ENCODE data around the gene MRPS18A. TPM values are rescaled to one million over a fixed set of nuclear protein-coding genes. Genes with fewer than 3 reads are reported as not detected.

MRPS18A gene
- total and polyA plus RNA-seq, 9 of the 15 experiments (the other 6 are each of a cell fraction or from before 2014, with no cell fraction given), result 87.5 to 243 (median 125) TPM

GRCh38 chr6:43708860-43709653, 21.5 kb upstream of the MRPS18A start (continued):
- TF ChIP-seq ZNF449 (CRISPR knock-in tag; IDR thresholded peaks at IDR 0.05), result no peak
- TF ChIP-seq PCBP1 (IDR thresholded peaks at IDR 0.05; ENCODE audit: low read depth, low read length, poor library complexity, severe bottlenecking), result no peak
- no peak for TF ChIP-seq XRCC4 (IDR thresholded peaks at IDR 0.05; ENCODE audit: extremely low read depth, insufficient read depth, insufficient read length)
- TF ChIP-seq KLF16 (IDR thresholded peaks at IDR 0.05), result no peak
- peak; percentile 54; the same call in 1 of the 2 replicates for TF ChIP-seq FOSL1 (tag; conservative IDR thresholded peaks at IDR 0.05)
- no peak for TF ChIP-seq MTA2 (IDR thresholded peaks at IDR 0.05; ENCODE audit: low read depth)
- TF ChIP-seq TEAD4 (IDR thresholded peaks at IDR 0.05; ENCODE audit: low read length), result 0 out of 2 replicates have a peak, but pooled peaks have one; percentile 7
- TF ChIP-seq TEAD4 (CRISPR knock-in tag; IDR thresholded peaks at IDR 0.05; ENCODE audit: borderline replicate concordance), result no peak
- peak; percentile 66 for TF ChIP-seq NFIC (IDR thresholded peaks at IDR 0.05)
- TF ChIP-seq, protein P1, sequence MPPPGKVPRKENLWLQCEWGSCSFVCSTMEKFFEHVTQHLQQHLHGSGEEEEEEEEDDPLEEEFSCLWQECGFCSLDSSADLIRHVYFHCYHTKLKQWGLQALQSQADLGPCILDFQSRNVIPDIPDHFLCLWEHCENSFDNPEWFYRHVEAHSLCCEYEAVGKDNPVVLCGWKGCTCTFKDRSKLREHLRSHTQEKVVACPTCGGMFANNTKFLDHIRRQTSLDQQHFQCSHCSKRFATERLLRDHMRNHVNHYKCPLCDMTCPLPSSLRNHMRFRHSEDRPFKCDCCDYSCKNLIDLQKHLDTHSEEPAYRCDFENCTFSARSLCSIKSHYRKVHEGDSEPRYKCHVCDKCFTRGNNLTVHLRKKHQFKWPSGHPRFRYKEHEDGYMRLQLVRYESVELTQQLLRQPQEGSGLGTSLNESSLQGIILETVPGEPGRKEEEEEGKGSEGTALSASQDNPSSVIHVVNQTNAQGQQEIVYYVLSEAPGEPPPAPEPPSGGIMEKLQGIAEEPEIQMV (tag; conservative IDR thresholded peaks at IDR 0.05; ENCODE audit: low read depth), result no peak
- TF ChIP-seq, protein P2, sequence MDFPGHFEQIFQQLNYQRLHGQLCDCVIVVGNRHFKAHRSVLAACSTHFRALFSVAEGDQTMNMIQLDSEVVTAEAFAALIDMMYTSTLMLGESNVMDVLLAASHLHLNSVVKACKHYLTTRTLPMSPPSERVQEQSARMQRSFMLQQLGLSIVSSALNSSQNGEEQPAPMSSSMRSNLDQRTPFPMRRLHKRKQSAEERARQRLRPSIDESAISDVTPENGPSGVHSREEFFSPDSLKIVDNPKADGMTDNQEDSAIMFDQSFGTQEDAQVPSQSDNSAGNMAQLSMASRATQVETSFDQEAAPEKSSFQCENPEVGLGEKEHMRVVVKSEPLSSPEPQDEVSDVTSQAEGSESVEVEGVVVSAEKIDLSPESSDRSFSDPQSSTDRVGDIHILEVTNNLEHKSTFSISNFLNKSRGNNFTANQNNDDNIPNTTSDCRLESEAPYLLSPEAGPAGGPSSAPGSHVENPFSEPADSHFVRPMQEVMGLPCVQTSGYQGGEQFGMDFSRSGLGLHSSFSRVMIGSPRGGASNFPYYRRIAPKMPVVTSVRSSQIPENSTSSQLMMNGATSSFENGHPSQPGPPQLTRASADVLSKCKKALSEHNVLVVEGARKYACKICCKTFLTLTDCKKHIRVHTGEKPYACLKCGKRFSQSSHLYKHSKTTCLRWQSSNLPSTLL (IDR thresholded peaks at IDR 0.05), result no peak
- TF ChIP-seq, protein P3, sequence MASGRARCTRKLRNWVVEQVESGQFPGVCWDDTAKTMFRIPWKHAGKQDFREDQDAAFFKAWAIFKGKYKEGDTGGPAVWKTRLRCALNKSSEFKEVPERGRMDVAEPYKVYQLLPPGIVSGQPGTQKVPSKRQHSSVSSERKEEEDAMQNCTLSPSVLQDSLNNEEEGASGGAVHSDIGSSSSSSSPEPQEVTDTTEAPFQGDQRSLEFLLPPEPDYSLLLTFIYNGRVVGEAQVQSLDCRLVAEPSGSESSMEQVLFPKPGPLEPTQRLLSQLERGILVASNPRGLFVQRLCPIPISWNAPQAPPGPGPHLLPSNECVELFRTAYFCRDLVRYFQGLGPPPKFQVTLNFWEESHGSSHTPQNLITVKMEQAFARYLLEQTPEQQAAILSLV (tag; IDR thresholded peaks at IDR 0.05), result peak; percentile 83
- no peak for TF ChIP-seq CCNT2 (IDR thresholded peaks at IDR 0.05; ENCODE audit: borderline replicate concordance, extremely low read depth, insufficient read length, low read depth, low read length)
- no peak for TF ChIP-seq SMARCA4 (IDR thresholded peaks at IDR 0.05)
- peak; percentile 26; the same call in 1 of the 2 replicates for TF ChIP-seq JUND (IDR thresholded peaks at IDR 0.05; ENCODE audit: borderline replicate concordance, low read depth, low read length)
- TF ChIP-seq JUND (tag; IDR thresholded peaks at IDR 0.05; ENCODE audit: borderline replicate concordance, low read depth, low read length), result no peak
- TF ChIP-seq, protein P4, sequence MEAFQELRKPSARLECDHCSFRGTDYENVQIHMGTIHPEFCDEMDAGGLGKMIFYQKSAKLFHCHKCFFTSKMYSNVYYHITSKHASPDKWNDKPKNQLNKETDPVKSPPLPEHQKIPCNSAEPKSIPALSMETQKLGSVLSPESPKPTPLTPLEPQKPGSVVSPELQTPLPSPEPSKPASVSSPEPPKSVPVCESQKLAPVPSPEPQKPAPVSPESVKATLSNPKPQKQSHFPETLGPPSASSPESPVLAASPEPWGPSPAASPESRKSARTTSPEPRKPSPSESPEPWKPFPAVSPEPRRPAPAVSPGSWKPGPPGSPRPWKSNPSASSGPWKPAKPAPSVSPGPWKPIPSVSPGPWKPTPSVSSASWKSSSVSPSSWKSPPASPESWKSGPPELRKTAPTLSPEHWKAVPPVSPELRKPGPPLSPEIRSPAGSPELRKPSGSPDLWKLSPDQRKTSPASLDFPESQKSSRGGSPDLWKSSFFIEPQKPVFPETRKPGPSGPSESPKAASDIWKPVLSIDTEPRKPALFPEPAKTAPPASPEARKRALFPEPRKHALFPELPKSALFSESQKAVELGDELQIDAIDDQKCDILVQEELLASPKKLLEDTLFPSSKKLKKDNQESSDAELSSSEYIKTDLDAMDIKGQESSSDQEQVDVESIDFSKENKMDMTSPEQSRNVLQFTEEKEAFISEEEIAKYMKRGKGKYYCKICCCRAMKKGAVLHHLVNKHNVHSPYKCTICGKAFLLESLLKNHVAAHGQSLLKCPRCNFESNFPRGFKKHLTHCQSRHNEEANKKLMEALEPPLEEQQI (IDR thresholded peaks at IDR 0.05), result no peak
- TF ChIP-seq, protein P5, sequence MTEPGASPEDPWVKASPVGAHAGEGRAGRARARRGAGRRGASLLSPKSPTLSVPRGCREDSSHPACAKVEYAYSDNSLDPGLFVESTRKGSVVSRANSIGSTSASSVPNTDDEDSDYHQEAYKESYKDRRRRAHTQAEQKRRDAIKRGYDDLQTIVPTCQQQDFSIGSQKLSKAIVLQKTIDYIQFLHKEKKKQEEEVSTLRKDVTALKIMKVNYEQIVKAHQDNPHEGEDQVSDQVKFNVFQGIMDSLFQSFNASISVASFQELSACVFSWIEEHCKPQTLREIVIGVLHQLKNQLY (CRISPR knock-in tag; conservative IDR thresholded peaks at IDR 0.05), result no peak
